SK-N-SH (cell line): ENCODE results near the gene EFCAB6. TPM values are rescaled to one million over a fixed set of nuclear protein-coding genes. Genes with fewer than 3 reads are reported as not detected.

Source experiments
- CTCF ChIA-PET: fragments of 300-600, 350-600 bp; formaldehyde crosslinking; extraction: SDS; loops from one replicate; lab custom pipeline; 2021; lab: Yijun Ruan, JAX
- POLR2A ChIA-PET: fragments of 350-600 bp; sonication (Branson Sonifier 250); formaldehyde crosslinking; extraction: SDS; loops from one replicate; lab custom pipeline; 2020; ENCODE audit warnings: antibody characterized with exemption, inconsistent platforms; lab: Yijun Ruan, JAX
- DNase-seq: peaks from one replicate; pipeline ENCODE4 v3.0.0; 2012
- H2AFZ ChIP-seq: fragments of 200-600 bp; sonication (generic); 2 replicates; pipeline ENCODE4 v1.8.1; 2016; ENCODE audit warnings: antibody characterized with exemption, mild to moderate bottlenecking, low read depth
- H3F3A ChIP-seq: fragments of 200-600 bp; sonication (generic); replicated peaks from 2 replicates; pipeline ENCODE3; 2016; ENCODE audit warnings: antibody characterized with exemption, mild to moderate bottlenecking; ENCODE audit not compliant: insufficient read depth
- H3K27ac ChIP-seq, 2 experiments: fragments of 200-500 bp in 1 of 2; fragments of 200-600 bp in 1 of 2; sonication (Bioruptor generic) in 1 of 2; sonication (generic), shearing (Covaris generic) in 1 of 2; 2 replicates each; pipeline versions ENCODE4 v1.5.1 to v1.6.1; 2014 to 2016; ENCODE audit warnings: low read depth in 2 of 2, inconsistent platforms in 1 of 2, low read length in 1 of 2, mild to moderate bottlenecking in 1 of 2, mixed read lengths in 1 of 2
- H3K27me3 ChIP-seq: fragments of 200-600 bp; sonication (generic), shearing (Covaris generic); 2 replicates; pipeline ENCODE4 v1.6.1; 2016; ENCODE audit warnings: mixed run types; ENCODE audit not compliant: insufficient read depth
- H3K36me3 ChIP-seq, 2 experiments: fragments of 200-500 bp in 1 of 2; fragments of 200-600 bp in 1 of 2; sonication (Bioruptor generic) in 1 of 2; sonication (generic) in 1 of 2; replicated peaks in 1 of 2; 2 replicates each; pipeline versions ENCODE3 to v1.5.1; 2014 to 2016; ENCODE audit warnings: low read length in 1 of 2, mild to moderate bottlenecking in 1 of 2; ENCODE audit not compliant: insufficient read depth in 2 of 2, control insufficient read depth in 1 of 2
- H3K4me1 ChIP-seq, 2 experiments: fragments of 200-500 bp in 1 of 2; fragments of 200-600 bp in 1 of 2; sonication (Bioruptor generic) in 1 of 2; sonication (generic), shearing (Covaris generic) in 1 of 2; 2 replicates each; pipeline versions ENCODE4 v1.5.1 to v1.6.1; 2014 to 2016; ENCODE audit warnings: low read depth in 1 of 2, low read length in 1 of 2, mixed run types in 1 of 2; ENCODE audit not compliant: insufficient read depth in 2 of 2, control insufficient read depth in 1 of 2
- H3K4me2 ChIP-seq: fragments of 200-600 bp; sonication (generic), shearing (Covaris generic); 2 replicates; pipeline ENCODE4 v1.6.1; 2017; ENCODE audit warnings: mixed run types
- H3K4me3 ChIP-seq, 2 experiments: fragments of 200-500 bp in 1 of 2; fragments of 200-600 bp in 1 of 2; sonication (Bioruptor generic) in 1 of 2; sonication (generic), shearing (Covaris generic) in 1 of 2; 2 replicates each; pipeline versions ENCODE4 v1.5.1 to v1.8.1; 2014 to 2016; ENCODE audit warnings: low read depth in 2 of 2, inconsistent platforms in 1 of 2, low read length in 1 of 2, mild to moderate bottlenecking in 1 of 2, mixed read lengths in 1 of 2, moderate library complexity in 1 of 2
- H3K79me2 ChIP-seq: fragments of 200-600 bp; sonication (generic); 2 replicates; pipeline ENCODE4 v1.8.1; 2017; ENCODE audit warnings: mild to moderate bottlenecking; ENCODE audit not compliant: insufficient read depth
- H3K9ac ChIP-seq: fragments of 200-600 bp; sonication (generic); 2 replicates; pipeline ENCODE4 v1.6.1; 2017; ENCODE audit warnings: mixed run types
- H3K9me2 ChIP-seq: fragments of 200-600 bp; sonication (generic); 2 replicates; pipeline ENCODE4 v1.6.1; 2017; ENCODE audit warnings: mixed run types
- H3K9me3 ChIP-seq: fragments of 200-600 bp; sonication (generic); 2 replicates; pipeline ENCODE4 v1.6.1; 2017; ENCODE audit warnings: mixed run types, mild to moderate bottlenecking, moderate library complexity
- H4K20me1 ChIP-seq: fragments of 200-600 bp; sonication (generic); 2 replicates; pipeline ENCODE4 v1.6.1; 2017; ENCODE audit warnings: mild to moderate bottlenecking, mixed run types; ENCODE audit not compliant: insufficient read depth
- CTCF ChIP-seq: fragments of 200-600 bp; sonication (generic); IDR thresholded peaks from 2 replicates; pipeline ENCODE4 v1.6.1; 2017; ENCODE audit warnings: antibody characterized with exemption, mild to moderate bottlenecking, moderate library complexity
- FOXJ3 ChIP-seq: sonication (generic); formaldehyde crosslinking; IDR thresholded peaks from 2 replicates; pipeline ENCODE4 v1.5.1; 2020; ENCODE audit warnings: mild to moderate bottlenecking, missing genetic modification reagents
- FOXM1 ChIP-seq: IDR thresholded peaks from 2 replicates; pipeline ENCODE4 v1.4.0; 2012; ENCODE audit warnings: low read depth, mild to moderate bottlenecking
- NRF1 ChIP-seq: IDR thresholded peaks from 2 replicates; pipeline ENCODE4 v1.6.1; 2012; ENCODE audit warnings: low read depth, mild to moderate bottlenecking, low read length
- POLR2AphosphoS5 ChIP-seq: IDR thresholded peaks from 2 replicates; pipeline ENCODE4 v1.6.1; 2012; ENCODE audit warnings: low read depth, low read length
- RCOR1 ChIP-seq: fragments of 150-350 bp; IDR thresholded peaks from 2 replicates; pipeline ENCODE4 v1.6.1; 2017; ENCODE audit warnings: antibody characterized with exemption, low read length
- REST ChIP-seq: IDR thresholded peaks from 2 replicates; pipeline ENCODE4 v1.6.1; 2012; ENCODE audit warnings: mild to moderate bottlenecking, low read depth, low read length, moderate library complexity
- RXRA ChIP-seq: IDR thresholded peaks from 2 replicates; pipeline ENCODE4 v1.4.0; 2012; ENCODE audit warnings: low read depth, mild to moderate bottlenecking, borderline replicate concordance
- SMC3 ChIP-seq: IDR thresholded peaks from 2 replicates; pipeline ENCODE4 v1.6.1; 2012; ENCODE audit warnings: low read depth, low read length, improper control_type of control experiment
- TAF1 ChIP-seq: IDR thresholded peaks from 2 replicates; pipeline ENCODE4 v1.6.1; 2012; ENCODE audit warnings: low read depth, mild to moderate bottlenecking, low read length, moderate library complexity, borderline replicate concordance
- TEAD4 ChIP-seq: IDR thresholded peaks from 2 replicates; pipeline ENCODE4 v1.4.0; 2012; ENCODE audit warnings: mild to moderate bottlenecking, borderline replicate concordance; ENCODE audit not compliant: insufficient read depth
- USF1 ChIP-seq: IDR thresholded peaks from 2 replicates; pipeline ENCODE4 v1.4.0; 2012; ENCODE audit warnings: low read depth, borderline replicate concordance
- ZBTB33 ChIP-seq: IDR thresholded peaks from 2 replicates; pipeline ENCODE4 v1.4.0; 2012; ENCODE audit warnings: low read depth, borderline replicate concordance
- WGBS: methylation state at CpG from one replicate; pipeline ENCODE4 v1.1.6; 2017; ENCODE audit warnings: low lambda C conversion rate; 5-methylcytosine and 5-hydroxymethylcytosine counted together
- polyA plus RNA-seq, 3 experiments: library from polyadenylated mRNA; depleted of rRNA; stranded (reverse); fragments of >200 nt; gene quantifications; 2 replicates each; pipeline ENCODE4 v1.2.3, GENCODE V29; 2012

Gene EFCAB6
- polyA plus RNA-seq, 1 of the 3 experiments (the other 2 are of a cell fraction) = 0.46 TPM

GRCh38 chr22:43829904-43830851 lies 18.1 kb upstream of the EFCAB6 start:
- Histone ChIP-seq H4K20me1 (no peaks in the 10 kb centered on the region), H3K4me2 (no peak overlapping the region), H3K36me3 (no peaks in the 10 kb centered on the region), H3K4me1 (peaks cover 0 to 36% of the 10 kb centered on the region in 2 experiments; a peak in 2 of 4 replicates), H3K4me3 (no peak overlapping the region), H3F3A (peaks cover 5% of the 10 kb centered on the region), H3K9ac (no peak overlapping the region), H3K79me2 (no peaks in the 10 kb centered on the region), H3K9me3 (no peaks in the 10 kb centered on the region), H2AFZ (no peak overlapping the region), H3K27me3 (no peaks in the 10 kb centered on the region), H3K9me2 (no peaks in the 10 kb centered on the region), H3K27ac (peak overlapping the region in 1 of 2 experiments; percentile 58; a peak in 2 of 4 replicates)
- ChIA-PET CTCF (interaction anchor here (0.9 to 2.5 kb wide), 6 partner anchors 14 to 556 kb away, joined by 3 to 15 read pairs (median 4); no protein-coding TSS in a partner anchor), POLR2A (interaction anchor here (0.7 kb wide), 1 partner anchor 14 kb away, joined by 3 read pairs; no protein-coding TSS in a partner anchor)
- peak; percentile 62 for DNase-seq
- 73% methylated on average over 15 of the region's 33 CpGs for WGBS
- TF ChIP-seq NRF1 (no peak), FOXJ3 (CRISPR knock-in tag) (no peak), USF1 (no peak), RXRA (no peak), REST (no peak), TEAD4 (no peak), RCOR1 (no peak), POLR2AphosphoS5 (no peak), TAF1 (no peak), CTCF (no peak), ZBTB33 (no peak), SMC3 (no peak), FOXM1 (no peak)
